ENCODE results near the gene KIAA0930.

KIAA0930 gene

GRCh38 chr22:45254789-45255278 lies 14.1 kb upstream of the KIAA0930 start:
- H3K79me2 ChIP-seq (ENCODE audit: insufficient read depth, low read length), result no peaks in the 10 kb centered on the region
- no peak overlapping the region for H3K4me2 ChIP-seq (ENCODE audit: low read length)
- H3K36me3 ChIP-seq (ENCODE audit: insufficient read depth, low read length), result no peaks in the 10 kb centered on the region; the same call in 1 of the 2 replicates
- H3K4me3 ChIP-seq (ENCODE audit: low read depth, low read length, poor library complexity, severe bottlenecking), result no peak overlapping the region
- H3F3A ChIP-seq (ENCODE audit: insufficient read depth, low read length), result no peaks in the 10 kb centered on the region
- no peak overlapping the region for H3K27ac ChIP-seq (ENCODE audit: low read depth, low read length, poor library complexity, severe bottlenecking)
- H3K4me1 ChIP-seq (ENCODE audit: insufficient read depth, low read length, severe bottlenecking), result peaks cover under 1% of the 10 kb centered on the region
- no peak overlapping the region for H2AFZ ChIP-seq (ENCODE audit: low read length)
- H3K9ac ChIP-seq (ENCODE audit: low read length), result no peak overlapping the region
- H3K27me3 ChIP-seq (ENCODE audit: insufficient read depth, low read length), result peaks cover 13% of the 10 kb centered on the region; the same call in 1 of the 2 replicates
- no peaks in the 10 kb centered on the region for H3K9me3 ChIP-seq (ENCODE audit: low read length)
- no peaks in the 10 kb centered on the region for H3K9me2 ChIP-seq (ENCODE audit: low read depth, low read length)
- TF ChIP-seq, protein P1, sequence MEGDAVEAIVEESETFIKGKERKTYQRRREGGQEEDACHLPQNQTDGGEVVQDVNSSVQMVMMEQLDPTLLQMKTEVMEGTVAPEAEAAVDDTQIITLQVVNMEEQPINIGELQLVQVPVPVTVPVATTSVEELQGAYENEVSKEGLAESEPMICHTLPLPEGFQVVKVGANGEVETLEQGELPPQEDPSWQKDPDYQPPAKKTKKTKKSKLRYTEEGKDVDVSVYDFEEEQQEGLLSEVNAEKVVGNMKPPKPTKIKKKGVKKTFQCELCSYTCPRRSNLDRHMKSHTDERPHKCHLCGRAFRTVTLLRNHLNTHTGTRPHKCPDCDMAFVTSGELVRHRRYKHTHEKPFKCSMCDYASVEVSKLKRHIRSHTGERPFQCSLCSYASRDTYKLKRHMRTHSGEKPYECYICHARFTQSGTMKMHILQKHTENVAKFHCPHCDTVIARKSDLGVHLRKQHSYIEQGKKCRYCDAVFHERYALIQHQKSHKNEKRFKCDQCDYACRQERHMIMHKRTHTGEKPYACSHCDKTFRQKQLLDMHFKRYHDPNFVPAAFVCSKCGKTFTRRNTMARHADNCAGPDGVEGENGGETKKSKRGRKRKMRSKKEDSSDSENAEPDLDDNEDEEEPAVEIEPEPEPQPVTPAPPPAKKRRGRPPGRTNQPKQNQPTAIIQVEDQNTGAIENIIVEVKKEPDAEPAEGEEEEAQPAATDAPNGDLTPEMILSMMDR (IDR thresholded peaks at IDR 0.05; ENCODE audit: low read length), result no peak
- TF ChIP-seq EZH2 (IDR thresholded peaks at IDR 0.05; ENCODE audit: borderline replicate concordance, low read length), result no peak
- H4K20me1 ChIP-seq (ENCODE audit: insufficient read depth, low read length), result no peaks in the 10 kb centered on the region

DNA sequence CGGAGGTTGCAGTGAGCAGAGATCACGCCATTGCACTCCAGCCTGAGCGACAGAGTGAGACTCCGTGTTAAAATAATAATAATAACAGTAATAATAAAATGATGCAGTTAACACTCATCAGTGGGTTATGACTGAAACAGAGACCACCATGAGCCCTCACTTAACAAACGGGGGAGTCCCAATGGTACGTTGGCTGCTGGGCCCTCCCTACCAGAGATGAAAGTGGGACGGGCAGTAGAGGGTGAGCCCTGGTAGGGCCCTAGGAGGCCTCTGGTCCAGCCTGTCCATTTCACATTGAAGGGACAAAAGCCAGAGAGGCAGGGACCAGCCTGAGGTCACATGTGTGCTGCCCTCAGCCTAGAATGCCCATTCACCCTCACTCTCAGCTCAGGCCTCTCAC lies 13.7 kb upstream of the KIAA0930 start:
- TF ChIP-seq EZH2 (IDR thresholded peaks at IDR 0.05; ENCODE audit: borderline replicate concordance, low read length), result no peak
- TF ChIP-seq, protein P1 (IDR thresholded peaks at IDR 0.05; ENCODE audit: low read length), result no peak

DNA sequence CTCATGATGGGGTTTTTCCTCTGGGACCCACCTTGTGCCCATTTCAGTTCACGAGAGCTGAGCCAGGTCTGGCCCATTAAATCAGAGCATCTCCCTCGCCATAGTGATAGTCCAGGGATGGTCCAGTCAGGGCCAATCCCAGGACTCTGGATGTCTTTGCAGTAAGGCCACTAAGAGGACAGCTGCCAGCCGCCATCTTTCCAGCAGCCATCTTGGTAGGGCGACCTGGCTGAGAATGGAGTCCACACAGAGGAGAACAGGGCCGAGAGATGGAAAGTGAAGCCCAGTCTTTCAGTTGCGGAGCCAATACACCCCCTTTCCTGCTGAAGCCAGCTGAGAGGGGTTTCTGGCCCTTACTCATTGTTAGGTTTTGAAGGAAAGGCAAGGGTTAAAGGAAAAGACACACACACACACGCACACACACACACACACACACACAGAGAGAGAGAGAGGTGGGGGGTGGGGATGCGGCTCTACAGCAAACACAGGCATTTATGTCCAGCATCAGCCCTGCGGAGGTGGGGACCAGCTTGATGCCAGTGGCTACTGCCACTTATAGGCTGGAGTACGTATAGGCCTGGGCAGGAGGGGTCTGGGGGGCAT lies 12.4 kb upstream of the KIAA0930 start:
- Histone ChIP-seq H3K9me3 (ENCODE audit: low read length) (no peaks in the 10 kb centered on the region), H2AFZ (ENCODE audit: low read length) (no peak overlapping the region), H3K4me2 (ENCODE audit: low read length) (no peak overlapping the region), H3K9ac (ENCODE audit: low read length) (no peak overlapping the region), H3K4me3 (ENCODE audit: low read depth, low read length, poor library complexity, severe bottlenecking) (no peak overlapping the region), H3K9me2 (ENCODE audit: low read depth, low read length) (no peaks in the 10 kb centered on the region), H3K4me1 (ENCODE audit: insufficient read depth, low read length, severe bottlenecking) (peaks cover 10% of the 10 kb centered on the region), H4K20me1 (ENCODE audit: insufficient read depth, low read length) (no peaks in the 10 kb centered on the region), H3K27ac (ENCODE audit: low read depth, low read length, poor library complexity, severe bottlenecking) (no peak overlapping the region), H3K36me3 (ENCODE audit: insufficient read depth, low read length) (no peaks in the 10 kb centered on the region; the same call in 1 of the 2 replicates), H3K79me2 (ENCODE audit: insufficient read depth, low read length) (no peaks in the 10 kb centered on the region), H3K27me3 (ENCODE audit: insufficient read depth, low read length) (peaks cover 13% of the 10 kb centered on the region; the same call in 1 of the 2 replicates), H3F3A (ENCODE audit: insufficient read depth, low read length) (no peaks in the 10 kb centered on the region)
- TF ChIP-seq EZH2 (IDR thresholded peaks at IDR 0.05; ENCODE audit: borderline replicate concordance, low read length), result no peak
- TF ChIP-seq, protein P1 (IDR thresholded peaks at IDR 0.05; ENCODE audit: low read length), result no peak

More for the DNA sequence above, 13.7 kb upstream of the KIAA0930 start:
- no peak overlapping the region for H3K4me3 ChIP-seq (ENCODE audit: low read depth, low read length, poor library complexity, severe bottlenecking)
- H3K27ac ChIP-seq (ENCODE audit: low read depth, low read length, poor library complexity, severe bottlenecking), result no peak overlapping the region
- no peaks in the 10 kb centered on the region; the same call in 1 of the 2 replicates for H3K36me3 ChIP-seq (ENCODE audit: insufficient read depth, low read length)
- H3K9ac ChIP-seq (ENCODE audit: low read length), result no peak overlapping the region
- H2AFZ ChIP-seq (ENCODE audit: low read length), result no peak overlapping the region
- no peaks in the 10 kb centered on the region for H3K79me2 ChIP-seq (ENCODE audit: insufficient read depth, low read length)
- no peak overlapping the region for H3K4me2 ChIP-seq (ENCODE audit: low read length)
- H4K20me1 ChIP-seq (ENCODE audit: insufficient read depth, low read length), result no peaks in the 10 kb centered on the region
- peaks cover 13% of the 10 kb centered on the region; the same call in 1 of the 2 replicates for H3K27me3 ChIP-seq (ENCODE audit: insufficient read depth, low read length)
- peaks cover 5% of the 10 kb centered on the region for H3K4me1 ChIP-seq (ENCODE audit: insufficient read depth, low read length, severe bottlenecking)
- H3K9me2 ChIP-seq (ENCODE audit: low read depth, low read length), result no peaks in the 10 kb centered on the region
- H3F3A ChIP-seq (ENCODE audit: insufficient read depth, low read length), result no peaks in the 10 kb centered on the region
- H3K9me3 ChIP-seq (ENCODE audit: low read length), result no peaks in the 10 kb centered on the region
